Nephron (organoid): ENCODE data around the gene LDAF1.
"Not testable (repeated sequence)": the region's sequence is repeated elsewhere in the genome, so short reads cannot be mapped to it uniquely, and the experiment has no call there.

Experiments used
- H3K27ac Mint-ChIP-seq, 3 experiments: 2 replicates each; pipeline ENCODE4 v1.8.0; 2020; ENCODE audit warnings: mixed read lengths in 3 of 3, mild to moderate bottlenecking in 2 of 3, moderate library complexity in 1 of 3
- H3K27me3 Mint-ChIP-seq: 2 replicates; pipeline ENCODE4 v1.8.0; 2021; ENCODE audit warnings: low read depth, mild to moderate bottlenecking, moderate library complexity, mixed read lengths
- H3K36me3 Mint-ChIP-seq: 2 replicates; pipeline ENCODE4 v1.8.0; 2020; ENCODE audit warnings: low read depth, mixed read lengths
- H3K4me1 Mint-ChIP-seq: 2 replicates; pipeline ENCODE4 v1.8.0; 2020; ENCODE audit warnings: mixed read lengths
- H3K4me3 Mint-ChIP-seq, 3 experiments: 2 replicates each; pipeline ENCODE4 v1.8.0; 2020; ENCODE audit warnings: mild to moderate bottlenecking in 3 of 3, mixed read lengths in 3 of 3, moderate library complexity in 2 of 3
- H3K9me3 Mint-ChIP-seq: 2 replicates; pipeline ENCODE4 v1.8.0; 2020; ENCODE audit warnings: mixed read lengths
- TF ChIP-seq, protein P1 (sequence below), 3 experiments: fragments of 200-600 bp; sonication (generic); IDR thresholded peaks; one replicate each; pipeline ENCODE4 v1.5.0; 2021; ENCODE audit warnings: antibody characterized with exemption in 3 of 3; ENCODE audit not compliant: unreplicated experiment in 3 of 3

The LDAF1 gene

GRCh38 chr16:21167929-21168602 lies 9.6 kb downstream of the LDAF1 start:
- H3K36me3 Mint-ChIP-seq: peaks cover 34% of the 10 kb centered on the region
- H3K9me3 Mint-ChIP-seq: no peaks in the 10 kb centered on the region
- peaks cover 2% of the 10 kb centered on the region for H3K4me1 Mint-ChIP-seq
- H3K27ac Mint-ChIP-seq: no peak overlapping the region
- H3K27me3 Mint-ChIP-seq: peaks cover 6% of the 10 kb centered on the region
- TF ChIP-seq, protein P1, sequence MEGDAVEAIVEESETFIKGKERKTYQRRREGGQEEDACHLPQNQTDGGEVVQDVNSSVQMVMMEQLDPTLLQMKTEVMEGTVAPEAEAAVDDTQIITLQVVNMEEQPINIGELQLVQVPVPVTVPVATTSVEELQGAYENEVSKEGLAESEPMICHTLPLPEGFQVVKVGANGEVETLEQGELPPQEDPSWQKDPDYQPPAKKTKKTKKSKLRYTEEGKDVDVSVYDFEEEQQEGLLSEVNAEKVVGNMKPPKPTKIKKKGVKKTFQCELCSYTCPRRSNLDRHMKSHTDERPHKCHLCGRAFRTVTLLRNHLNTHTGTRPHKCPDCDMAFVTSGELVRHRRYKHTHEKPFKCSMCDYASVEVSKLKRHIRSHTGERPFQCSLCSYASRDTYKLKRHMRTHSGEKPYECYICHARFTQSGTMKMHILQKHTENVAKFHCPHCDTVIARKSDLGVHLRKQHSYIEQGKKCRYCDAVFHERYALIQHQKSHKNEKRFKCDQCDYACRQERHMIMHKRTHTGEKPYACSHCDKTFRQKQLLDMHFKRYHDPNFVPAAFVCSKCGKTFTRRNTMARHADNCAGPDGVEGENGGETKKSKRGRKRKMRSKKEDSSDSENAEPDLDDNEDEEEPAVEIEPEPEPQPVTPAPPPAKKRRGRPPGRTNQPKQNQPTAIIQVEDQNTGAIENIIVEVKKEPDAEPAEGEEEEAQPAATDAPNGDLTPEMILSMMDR (IDR thresholded peaks at IDR 0.05; ENCODE audit: unreplicated experiment in 3 of 3): no peak
- H3K4me3 Mint-ChIP-seq: no peak overlapping the region

GRCh38 chr16:21169249-21169981 lies 10.9 kb downstream of the LDAF1 start:
- TF ChIP-seq, protein P1 (IDR thresholded peaks at IDR 0.05; ENCODE audit: unreplicated experiment in 3 of 3): no peak
- no peak overlapping the region for H3K27ac Mint-ChIP-seq
- no peak overlapping the region for H3K4me3 Mint-ChIP-seq
- peaks cover 6% of the 10 kb centered on the region for H3K27me3 Mint-ChIP-seq
- H3K4me1 Mint-ChIP-seq: no peaks in the 10 kb centered on the region
- no peaks in the 10 kb centered on the region for H3K9me3 Mint-ChIP-seq
- H3K36me3 Mint-ChIP-seq: peaks cover 31% of the 10 kb centered on the region

DNA sequence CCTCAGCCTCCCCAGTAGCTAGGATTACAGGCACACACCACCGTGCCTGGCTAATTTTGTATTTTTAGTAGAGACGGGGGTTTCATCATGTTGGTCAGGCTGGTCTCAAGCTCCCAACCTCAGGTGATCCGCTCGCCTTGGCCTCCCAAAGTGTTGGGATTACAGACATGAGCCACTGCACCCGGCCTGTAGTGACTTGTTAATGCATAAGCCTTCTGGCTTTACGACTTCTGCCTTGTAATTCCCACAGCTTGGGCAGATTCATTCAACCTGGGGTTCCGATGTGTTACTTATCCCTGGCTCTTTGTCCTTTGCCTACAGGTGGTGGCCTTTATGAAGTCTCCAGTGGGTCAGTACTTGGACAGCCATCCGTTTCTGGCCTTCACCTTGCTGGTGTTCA lies 11.6 kb downstream of the LDAF1 start:
- H3K36me3 Mint-ChIP-seq: peaks cover 24% of the 10 kb centered on the region
- H3K4me3 Mint-ChIP-seq, H3K27ac Mint-ChIP-seq, H3K9me3 Mint-ChIP-seq, H3K27me3 Mint-ChIP-seq, H3K4me1 Mint-ChIP-seq: not testable (repeated sequence)

DNA sequence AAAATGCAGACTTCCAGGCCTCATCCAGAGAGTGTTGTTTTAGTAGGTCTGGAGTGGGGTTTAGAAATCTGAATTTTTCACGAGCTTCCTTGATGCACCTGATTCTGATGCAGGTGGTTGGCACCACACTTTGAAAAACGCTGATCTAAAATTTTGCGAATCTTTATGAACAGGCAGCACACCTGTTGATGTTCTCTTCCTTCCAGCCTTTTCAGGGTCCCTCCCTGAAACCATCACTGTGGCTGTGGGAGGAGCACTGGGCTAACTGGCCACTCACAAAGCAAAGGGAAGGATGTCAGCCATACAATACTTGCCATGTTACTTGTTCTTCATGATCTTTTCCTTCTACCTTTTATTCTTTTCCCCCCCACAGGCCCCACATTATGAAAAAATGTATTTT lies 14.2 kb downstream of the LDAF1 start:
- TF ChIP-seq, protein P1 (IDR thresholded peaks at IDR 0.05; ENCODE audit: unreplicated experiment in 3 of 3): no peak
- Mint-ChIP-seq H3K36me3 (peaks cover 30% of the 10 kb centered on the region), H3K4me3 (no peak overlapping the region), H3K9me3 (no peaks in the 10 kb centered on the region), H3K27me3 (no peaks in the 10 kb centered on the region), H3K27ac (no peak overlapping the region), H3K4me1 (no peaks in the 10 kb centered on the region)

- Mint-ChIP-seq H3K4me1 (no peaks in the 10 kb centered on the region), H3K27ac (no peak overlapping the region), H3K36me3 (peaks cover 49% of the 10 kb centered on the region), H3K27me3 (no peaks in the 10 kb centered on the region), H3K9me3 (no peaks in the 10 kb centered on the region), H3K4me3 (no peak overlapping the region)
- TF ChIP-seq, protein P1 (IDR thresholded peaks at IDR 0.05; ENCODE audit: unreplicated experiment in 3 of 3): no peak
Observed at GRCh38 chr16:21175397-21175796, 16.9 kb downstream of the LDAF1 start.

DNA sequence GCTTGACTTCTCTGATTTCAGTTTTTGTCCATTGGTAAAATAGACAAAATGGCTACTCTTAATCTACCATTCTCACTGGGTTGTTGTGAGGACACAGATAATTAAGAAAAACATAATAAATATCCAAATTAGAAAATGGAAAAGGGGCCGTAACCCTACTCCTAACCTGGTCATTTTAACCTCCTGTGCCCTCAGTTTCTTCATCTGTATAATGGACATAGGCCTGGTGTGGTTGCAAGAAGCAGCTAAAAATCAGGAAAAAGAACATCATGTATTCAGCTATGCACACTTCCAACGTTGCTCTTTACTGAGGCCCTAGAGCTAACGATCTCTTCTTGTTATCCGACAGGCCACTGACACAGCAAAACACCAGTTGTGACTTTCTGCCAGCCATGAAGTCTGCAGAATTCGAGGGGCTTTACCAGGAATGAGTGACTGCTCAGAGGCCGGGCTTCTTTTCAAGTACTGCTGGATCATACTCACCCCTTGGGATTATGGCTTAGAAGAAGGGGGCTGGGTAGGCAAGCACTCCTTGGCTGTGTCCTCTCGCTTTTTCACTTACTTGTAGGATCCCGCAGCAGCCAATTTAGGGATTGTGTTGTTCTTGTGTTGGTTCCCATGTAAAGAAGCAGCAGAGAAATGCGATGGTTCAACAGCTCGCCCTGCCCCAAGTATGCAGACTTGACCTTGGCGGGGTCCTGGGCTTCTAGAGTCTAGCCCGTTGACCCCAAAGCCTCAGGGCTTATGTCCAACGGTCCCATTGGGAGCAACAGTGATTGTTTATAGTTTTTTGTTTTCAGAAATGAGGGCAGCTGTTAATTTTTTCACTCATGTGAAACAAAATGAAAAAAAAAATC lies 20.9 kb downstream of the LDAF1 start:
- Mint-ChIP-seq H3K4me1 (no peaks in the 10 kb centered on the region), H3K4me3 (no peak overlapping the region)

More for the DNA sequence above, 20.9 kb downstream of the LDAF1 start:
- H3K27me3 Mint-ChIP-seq: no peaks in the 10 kb centered on the region
- H3K27ac Mint-ChIP-seq: no peak overlapping the region
- TF ChIP-seq, protein P1 (IDR thresholded peaks at IDR 0.05; ENCODE audit: unreplicated experiment in 3 of 3): no peak
- peaks cover 63% of the 10 kb centered on the region for H3K36me3 Mint-ChIP-seq
- H3K9me3 Mint-ChIP-seq: peaks cover 4% of the 10 kb centered on the region
